Caco-2 (cell line): Measurements from ENCODE around the gene BMERB1. TPM values are rescaled to one million over a fixed set of nuclear protein-coding genes. Genes with fewer than 3 reads are reported as not detected.

Source experiments
- BruUV-seq: library from RNA; stranded (reverse); fragments of 400-500 nt; replicated peaks from 2 replicates; lab custom pipeline; 2021; lab: Mats Ljungman, UMichigan
- CTCF ChIA-PET: fragments of 300-600 bp; sonication (Branson Sonifier 250); formaldehyde crosslinking; loops from one replicate; lab custom pipeline; 2022; ENCODE audit warnings: antibody characterized with exemption; lab: Charles Lee
- POLR2A ChIA-PET: fragments of 300-600 bp; sonication (Branson Sonifier 250); formaldehyde crosslinking; loops from one replicate; lab custom pipeline; 2022; ENCODE audit warnings: antibody characterized with exemption; lab: Charles Lee
- DNase-seq, 2 experiments: peaks; one replicate each; pipeline versions ENCODE4 v3.0.0 to v3.0.0-alpha.2; 2020 to 2022
- H3K27me3 ChIP-seq: replicated peaks from 2 replicates; pipeline ENCODE4 v1.6.0; 2011; ENCODE audit warnings: low read length; ENCODE audit not compliant: control insufficient read depth, insufficient read depth
- H3K36me3 ChIP-seq: 2 replicates; pipeline ENCODE4 v1.5.1; 2011; ENCODE audit warnings: low read length; ENCODE audit not compliant: control insufficient read depth, insufficient read depth
- H3K4me1 ChIP-seq: fragments of 250-450 bp; sonication (Bioruptor Pico); 2 replicates; pipeline ENCODE4 v1.5.1; 2020; ENCODE audit warnings: mild to moderate bottlenecking
- H3K4me3 ChIP-seq: 2 replicates; pipeline ENCODE4 v1.5.1; 2011; ENCODE audit warnings: low read depth, mild to moderate bottlenecking, control low read depth, low read length
- H3K9me3 ChIP-seq: fragments of 250-450 bp; sonication (Bioruptor Pico); 2 replicates; pipeline ENCODE4 v1.5.1; 2020; ENCODE audit warnings: mild to moderate bottlenecking, moderate library complexity
- H3K27ac Mint-ChIP-seq: one replicate; pipeline ENCODE4 v1.8.0; 2022; ENCODE audit warnings: mixed read lengths; ENCODE audit not compliant: unreplicated experiment
- H3K27me3 Mint-ChIP-seq: one replicate; pipeline ENCODE4 v1.8.0; 2022; ENCODE audit warnings: mixed read lengths; ENCODE audit not compliant: insufficient read depth, unreplicated experiment
- H3K36me3 Mint-ChIP-seq: one replicate; pipeline ENCODE4 v1.8.0; 2022; ENCODE audit warnings: mild to moderate bottlenecking, mixed read lengths; ENCODE audit not compliant: insufficient read depth, unreplicated experiment
- H3K4me1 Mint-ChIP-seq: one replicate; pipeline ENCODE4 v1.8.0; 2022; ENCODE audit warnings: low read depth, mixed read lengths; ENCODE audit not compliant: unreplicated experiment
- H3K4me3 Mint-ChIP-seq: one replicate; pipeline ENCODE4 v1.8.0; 2022; ENCODE audit warnings: mild to moderate bottlenecking, moderate library complexity, mixed read lengths; ENCODE audit not compliant: unreplicated experiment
- H3K9me3 Mint-ChIP-seq: one replicate; pipeline ENCODE4 v1.8.0; 2022; ENCODE audit warnings: mixed read lengths; ENCODE audit not compliant: unreplicated experiment
- intact Hi-C: fragments of 100-400 bp; cut with micrococcal nuclease; formaldehyde crosslinking; loops from one replicate; pipeline ENCODE4 v1.10.0; 2022; ENCODE audit not compliant: unreplicated experiment
- total RNA-seq: library from RNA; stranded (reverse); gene quantifications from 2 replicates; pipeline ENCODE4 v1.2.3, GENCODE V29; 2022
- TF ChIP-seq, protein P1 (sequence below), 2 experiments: fragments of 200-600 bp in 1 of 2; IDR thresholded peaks; 1 replicate in 1 of 2; 2 replicates in 1 of 2; pipeline versions ENCODE4 v1.5.1 to v1.8.0; 2011 to 2022; ENCODE audit warnings: antibody characterized with exemption in 1 of 2, control low read depth in 1 of 2, inconsistent platforms in 1 of 2, low read depth in 1 of 2, low read length in 1 of 2, mild to moderate bottlenecking in 1 of 2, moderate library complexity in 1 of 2; ENCODE audit not compliant: insufficient read depth in 1 of 2, severe bottlenecking in 1 of 2, unreplicated experiment in 1 of 2

The BMERB1 gene
- total RNA-seq, 1 experiment from 2014 or later: not detected

DNA sequence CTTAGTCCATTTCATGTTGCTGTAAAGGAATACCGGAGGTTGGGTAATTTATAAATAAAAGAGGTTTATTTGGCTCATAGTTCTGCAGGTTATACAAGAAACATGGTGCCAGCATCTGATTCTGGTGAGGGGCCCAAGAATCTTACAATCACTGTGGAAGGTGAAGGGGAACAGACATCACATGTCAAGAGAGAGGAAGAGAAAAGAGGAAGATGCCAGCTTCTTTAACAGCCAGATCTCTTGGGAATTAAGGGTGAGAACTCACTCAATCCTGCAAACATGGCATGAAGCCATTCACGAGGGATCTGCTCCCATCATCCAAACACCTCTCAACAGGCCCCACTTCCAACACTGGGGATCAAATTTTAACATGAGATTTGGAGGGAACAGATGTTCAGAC, 49.5 kb downstream of the BMERB1 start:
- Histone ChIP-seq H3K9me3 (no peaks in the 10 kb centered on the region), H3K27me3 (no peaks in the 10 kb centered on the region), H3K4me3 (no peak overlapping the region), H3K36me3 (no peaks in the 10 kb centered on the region), H3K4me1 (no peaks in the 10 kb centered on the region)
- Mint-ChIP-seq H3K27me3 (no peaks in the 10 kb centered on the region), H3K4me3 (no peak overlapping the region), H3K4me1 (no peaks in the 10 kb centered on the region), H3K27ac (no peak overlapping the region), H3K9me3 (no peaks in the 10 kb centered on the region), H3K36me3 (no peaks in the 10 kb centered on the region)
- ChIA-PET CTCF (no interaction called here), POLR2A (no interaction called here)
- TF ChIP-seq, protein P1, sequence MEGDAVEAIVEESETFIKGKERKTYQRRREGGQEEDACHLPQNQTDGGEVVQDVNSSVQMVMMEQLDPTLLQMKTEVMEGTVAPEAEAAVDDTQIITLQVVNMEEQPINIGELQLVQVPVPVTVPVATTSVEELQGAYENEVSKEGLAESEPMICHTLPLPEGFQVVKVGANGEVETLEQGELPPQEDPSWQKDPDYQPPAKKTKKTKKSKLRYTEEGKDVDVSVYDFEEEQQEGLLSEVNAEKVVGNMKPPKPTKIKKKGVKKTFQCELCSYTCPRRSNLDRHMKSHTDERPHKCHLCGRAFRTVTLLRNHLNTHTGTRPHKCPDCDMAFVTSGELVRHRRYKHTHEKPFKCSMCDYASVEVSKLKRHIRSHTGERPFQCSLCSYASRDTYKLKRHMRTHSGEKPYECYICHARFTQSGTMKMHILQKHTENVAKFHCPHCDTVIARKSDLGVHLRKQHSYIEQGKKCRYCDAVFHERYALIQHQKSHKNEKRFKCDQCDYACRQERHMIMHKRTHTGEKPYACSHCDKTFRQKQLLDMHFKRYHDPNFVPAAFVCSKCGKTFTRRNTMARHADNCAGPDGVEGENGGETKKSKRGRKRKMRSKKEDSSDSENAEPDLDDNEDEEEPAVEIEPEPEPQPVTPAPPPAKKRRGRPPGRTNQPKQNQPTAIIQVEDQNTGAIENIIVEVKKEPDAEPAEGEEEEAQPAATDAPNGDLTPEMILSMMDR (IDR thresholded peaks at IDR 0.05; ENCODE audit: insufficient read depth in 1 of 2, low read depth in 1 of 2, low read length in 1 of 2, severe bottlenecking in 1 of 2, unreplicated experiment in 1 of 2): no peak
- DNase-seq: no peak
- intact Hi-C loops: no loop called here
- BruUV-seq: no TSS peak

DNA sequence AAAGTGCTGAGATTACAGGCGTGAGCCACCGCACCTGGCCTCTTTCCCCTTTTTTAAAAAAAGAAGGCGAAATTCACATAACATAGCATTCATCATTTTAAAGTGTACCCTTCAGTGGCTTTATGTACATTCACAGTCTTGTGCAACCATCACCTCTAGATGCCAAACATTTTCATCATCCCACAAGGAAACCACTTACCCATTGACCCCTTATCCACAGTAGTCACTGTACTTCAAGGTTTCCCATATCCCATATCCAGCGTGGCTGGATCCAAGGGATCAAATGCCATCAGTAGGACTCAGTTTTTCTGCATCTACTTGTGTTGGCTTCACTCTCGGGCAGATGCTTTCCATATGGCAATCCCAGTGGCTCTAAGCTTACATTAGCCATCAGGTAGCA, 50.3 kb downstream of the BMERB1 start:
- Mint-ChIP-seq H3K4me1 (no peaks in the 10 kb centered on the region), H3K4me3 (no peak overlapping the region), H3K27me3 (no peaks in the 10 kb centered on the region), H3K36me3 (no peaks in the 10 kb centered on the region), H3K27ac (no peak overlapping the region), H3K9me3 (no peaks in the 10 kb centered on the region)
- no peaks in the 10 kb centered on the region for H3K4me1 ChIP-seq
- TF ChIP-seq, protein P1 (IDR thresholded peaks at IDR 0.05; ENCODE audit: insufficient read depth in 1 of 2, low read depth in 1 of 2, low read length in 1 of 2, severe bottlenecking in 1 of 2, unreplicated experiment in 1 of 2): no peak
- H3K9me3 ChIP-seq: no peaks in the 10 kb centered on the region
- intact Hi-C loops: no loop called here
- no TSS peak for BruUV-seq
- H3K36me3 ChIP-seq: no peaks in the 10 kb centered on the region
- H3K27me3 ChIP-seq: no peaks in the 10 kb centered on the region
- no peak for DNase-seq
- ChIA-PET POLR2A (no interaction called here), CTCF (no interaction called here)
- no peak overlapping the region for H3K4me3 ChIP-seq

DNA sequence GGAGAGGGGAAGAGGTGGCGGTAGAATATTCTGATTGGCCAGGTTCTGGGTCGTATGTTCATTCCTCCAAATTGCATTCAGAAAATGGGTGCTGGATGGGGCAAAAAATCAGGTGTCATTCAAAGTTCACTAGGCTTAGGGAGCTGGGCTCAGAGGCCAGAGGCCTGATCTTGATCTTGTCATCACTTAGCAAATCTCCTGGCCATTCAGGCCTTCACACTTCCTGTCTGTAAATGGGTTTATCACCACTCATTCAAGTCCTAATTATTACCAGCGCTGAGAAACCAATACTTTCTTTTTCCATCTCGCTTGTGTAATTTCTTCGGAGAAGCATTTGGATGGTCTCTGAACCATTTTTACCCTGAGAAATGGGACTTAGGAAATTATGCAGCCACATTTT, 50.8 kb downstream of the BMERB1 start:
- no TSS peak for BruUV-seq
- Mint-ChIP-seq H3K4me1 (no peaks in the 10 kb centered on the region), H3K27ac (no peak overlapping the region), H3K9me3 (no peaks in the 10 kb centered on the region), H3K4me3 (no peak overlapping the region), H3K36me3 (no peaks in the 10 kb centered on the region), H3K27me3 (no peaks in the 10 kb centered on the region)
- H3K4me1 ChIP-seq: no peaks in the 10 kb centered on the region
- TF ChIP-seq, protein P1 (IDR thresholded peaks at IDR 0.05; ENCODE audit: insufficient read depth in 1 of 2, low read depth in 1 of 2, low read length in 1 of 2, severe bottlenecking in 1 of 2, unreplicated experiment in 1 of 2): no peak
- no peaks in the 10 kb centered on the region for H3K36me3 ChIP-seq
- H3K27me3 ChIP-seq: no peaks in the 10 kb centered on the region
- no peak overlapping the region for H3K4me3 ChIP-seq
- intact Hi-C loops: no loop called here
- POLR2A ChIA-PET: no interaction called here
- DNase-seq: no peak
- no peaks in the 10 kb centered on the region for H3K9me3 ChIP-seq
- CTCF ChIA-PET: no interaction called here
